Keratinocyte (primary cell): Measurements from ENCODE around the gene DSCAML1.

ENCODE experiments used
- CTCF ChIP-seq, 3 experiments: IDR thresholded peaks in 1 of 3; conservative IDR thresholded peaks in 1 of 3; optimal IDR thresholded peaks in 1 of 3; 2 replicates in 2 of 3; 3 replicates in 1 of 3; pipeline versions ENCODE3 to v1.5.1; 2011; ENCODE audit warnings: low read length in 3 of 3, mild to moderate bottlenecking in 3 of 3, moderate library complexity in 2 of 3, control low read depth in 1 of 3, inconsistent platforms in 1 of 3; ENCODE audit not compliant: insufficient read depth in 2 of 3; ENCODE audit errors: extremely low read depth in 1 of 3
- EZH2 ChIP-seq: IDR thresholded peaks from one replicate; pipeline ENCODE4 v1.6.1; 2012; ENCODE audit warnings: inconsistent platforms, mild to moderate bottlenecking, low read length, moderate library complexity

- TF ChIP-seq CTCF (optimal IDR thresholded peaks at IDR 0.05 in 1 of 3, IDR thresholded peaks at IDR 0.05 in 1 of 3, conservative IDR thresholded peaks at IDR 0.05 in 1 of 3; ENCODE audit: extremely low read depth in 1 of 3, insufficient read depth in 2 of 3, low read length in 3 of 3), result no peak
- no peak for TF ChIP-seq EZH2
These were observed 226.3 kb downstream of the DSCAML1 start for GRCh38 chr11:117570701-117571100.
